GM21515 (cell line): ENCODE results near the gene GP1BB.
"Not testable (repeated sequence)": the region's sequence is repeated elsewhere in the genome, so short reads cannot be mapped to it uniquely, and the experiment has no call there.

ENCODE experiments used
- ATAC-seq: cut with Tn5 transposase; IDR thresholded peaks from one replicate; pipeline ENCODE4 v1.9.1; 2021; ENCODE audit not compliant: unreplicated experiment

Gene GP1BB

GRCh38 chr22:19723232-19723982 lies at the start of gene GP1BB:
TSS of gene GP1BB (plus strand) at chr22:19723539. CDS start at chr22:19723570, 31 bp downstream.
- ATAC-seq, result no peak

GRCh38 chr22:19673660-19674059 lies 49.7 kb upstream of the GP1BB start:
- ATAC-seq, result no peak

- ATAC-seq, result no peak
Measured at GRCh38 chr22:19674129-19674928, 49.0 kb upstream of the GP1BB start.

GRCh38 chr22:19674929-19675253 lies 48.4 kb upstream of the GP1BB start:
- ATAC-seq, result no peak

GRCh38 chr22:19675428-19675827 lies 47.9 kb upstream of the GP1BB start:
- ATAC-seq, result no peak

- not testable (repeated sequence) for ATAC-seq
Measured at GRCh38 chr22:19676437-19676836, 46.9 kb upstream of the GP1BB start.

- no peak for ATAC-seq
Measured at GRCh38 chr22:19678949-19679521, 44.3 kb upstream of the GP1BB start.

GRCh38 chr22:19679522-19680101 lies 43.7 kb upstream of the GP1BB start:
- ATAC-seq, result no peak

- ATAC-seq, result no peak
Measured at GRCh38 chr22:19680287-19680881, 43.0 kb upstream of the GP1BB start.

- ATAC-seq, result no peak
Measured at GRCh38 chr22:19680911-19681862, 42.2 kb upstream of the GP1BB start.

- ATAC-seq, result no peak
Measured at GRCh38 chr22:19681863-19682245, 41.5 kb upstream of the GP1BB start.

- ATAC-seq, result no peak
Measured at GRCh38 chr22:19686946-19687345, 36.4 kb upstream of the GP1BB start.

- no peak for ATAC-seq
Measured at GRCh38 chr22:19687561-19688300, 35.6 kb upstream of the GP1BB start.

GRCh38 chr22:19688301-19689290 lies 34.7 kb upstream of the GP1BB start:
- ATAC-seq, result no peak

GRCh38 chr22:19689408-19689807 lies 33.9 kb upstream of the GP1BB start:
- ATAC-seq, result no peak

GRCh38 chr22:19691007-19691720 lies 32.2 kb upstream of the GP1BB start:
- no peak for ATAC-seq

- ATAC-seq, result no peak
Measured at GRCh38 chr22:19691721-19692341, 31.5 kb upstream of the GP1BB start.
